ENCODE measurements around the gene SALL4.
"Not testable (repeated sequence)": the region's sequence is repeated elsewhere in the genome, so short reads cannot be mapped to it uniquely, and the experiment has no call there.

The SALL4 gene

GRCh38 chr20:51801122-51801822 lies 1.0 kb downstream of the SALL4 start:
- no peak for DNase-seq

GRCh38 chr20:51800872-51801121 lies 1.5 kb downstream of the SALL4 start:
- no peak for DNase-seq

- peak; percentile 38 to 54 for DNase-seq
These were observed 2.1 kb downstream of the SALL4 start for GRCh38 chr20:51800060-51800871.

- no peak for DNase-seq
These were observed 2.9 kb downstream of the SALL4 start for GRCh38 chr20:51799401-51799860.

- no peak for DNase-seq
These were observed 4.8 kb downstream of the SALL4 start for GRCh38 chr20:51797357-51798025.

GRCh38 chr20:51796340-51796739 lies 6.0 kb downstream of the SALL4 start:
- DNase-seq = no peak

- DNase-seq = no peak
These were observed 9.4 kb downstream of the SALL4 start for GRCh38 chr20:51792960-51793359.

- DNase-seq = no peak
These were observed 10.7 kb downstream of the SALL4 start for GRCh38 chr20:51791626-51792025.

- no peak for DNase-seq
These were observed 12.1 kb downstream of the SALL4 start for GRCh38 chr20:51790256-51790655.

GRCh38 chr20:51789434-51789833 lies 12.9 kb downstream of the SALL4 start:
- no peak for DNase-seq

GRCh38 chr20:51788822-51789221 lies 13.5 kb downstream of the SALL4 start:
- DNase-seq = no peak

GRCh38 chr20:51784299-51784698 lies 18.0 kb downstream of the SALL4 start:
- DNase-seq = no peak

GRCh38 chr20:51778229-51778759 lies 24.0 kb downstream of the SALL4 start:
- DNase-seq = not testable (repeated sequence)

- DNase-seq = no peak
These were observed 27.1 kb downstream of the SALL4 start for GRCh38 chr20:51775241-51775640.

- no peak for DNase-seq
These were observed 30.1 kb downstream of the SALL4 start for GRCh38 chr20:51772236-51772635.

- DNase-seq = no peak
These were observed 32.2 kb downstream of the SALL4 start for GRCh38 chr20:51769976-51770615.

GRCh38 chr20:51768759-51769517 lies 33.4 kb downstream of the SALL4 start:
- DNase-seq = no peak

- DNase-seq = no peak
These were observed 34.2 kb downstream of the SALL4 start, which contains the start of gene ATP9A for GRCh38 chr20:51767867-51768758. ATP9A (minus strand) TSS chr20:51768390; CDS start chr20:51768369, 21 bp downstream.

- peak; percentile 39 to 41 for DNase-seq
These were observed 35.1 kb downstream of the SALL4 start for GRCh38 chr20:51766994-51767866.

GRCh38 chr20:51765381-51765780 lies 36.9 kb downstream of the SALL4 start:
- DNase-seq = not testable (repeated sequence)
